ENCODE measurements around the gene ZFR2. TPM values are rescaled to one million over a fixed set of nuclear protein-coding genes. Genes with fewer than 3 reads are reported as not detected.

Gene ZFR2
- total RNA-seq, 4 donors from 2014 or later: 0.13 TPM; not detected in 3

- H3K4me3 ChIP-seq (ENCODE audit: low read depth, poor library complexity, severe bottlenecking): no peak overlapping the region
- TF ChIP-seq CTCF (IDR thresholded peaks at IDR 0.05): no peak
- no peak for TF ChIP-seq POLR2A (IDR thresholded peaks at IDR 0.05)
- WGBS, 2 donors: 82 to 88% methylated on average over 36 to 40 of the region's 50 CpGs
- intact Hi-C loops (cut with DNase I; ENCODE audit: low total_unique reads): no loop called here
- DNase-seq (ENCODE audit: low spot score in 2 of 2): no peak
Measured at GRCh38 chr19:3907626-3908265, 38.9 kb upstream of the ZFR2 start.

GRCh38 chr19:3904233-3904632, 35.4 kb upstream of the ZFR2 start:
- TF ChIP-seq CTCF (IDR thresholded peaks at IDR 0.05) (no peak), POLR2A (IDR thresholded peaks at IDR 0.05) (no peak)
- intact Hi-C loops (cut with DNase I; ENCODE audit: low total_unique reads): no loop called here
- DNase-seq (ENCODE audit: low spot score in 2 of 2): no peak
- WGBS, 2 donors: 86% methylated on average over 8 of the region's 8 CpGs
- no peak overlapping the region for H3K4me3 ChIP-seq (ENCODE audit: low read depth, poor library complexity, severe bottlenecking)

- H3K4me3 ChIP-seq (ENCODE audit: low read depth, poor library complexity, severe bottlenecking): no peak overlapping the region
- 56 to 69% methylated on average over 15 of the region's 15 CpGs for WGBS, 2 donors
- no peak for DNase-seq (ENCODE audit: low spot score in 2 of 2)
- TF ChIP-seq CTCF (IDR thresholded peaks at IDR 0.05): no peak
- TF ChIP-seq POLR2A (IDR thresholded peaks at IDR 0.05): no peak
- intact Hi-C loops (cut with DNase I; ENCODE audit: low total_unique reads): no loop called here
Measured at GRCh38 chr19:3902317-3902973, 33.6 kb upstream of the ZFR2 start.

GRCh38 chr19:3899531-3900294, 30.9 kb upstream of the ZFR2 start:
- no peak for DNase-seq (ENCODE audit: low spot score in 2 of 2)
- intact Hi-C loops (cut with DNase I; ENCODE audit: low total_unique reads): no loop called here
- TF ChIP-seq POLR2A (IDR thresholded peaks at IDR 0.05) (no peak), CTCF (IDR thresholded peaks at IDR 0.05) (no peak)
- H3K4me3 ChIP-seq (ENCODE audit: low read depth, poor library complexity, severe bottlenecking): no peak overlapping the region
- WGBS, 2 donors: 29 to 53% methylated on average over 17 to 18 of the region's 18 CpGs

GRCh38 chr19:3898426-3898825, 29.6 kb upstream of the ZFR2 start:
- no peak for DNase-seq (ENCODE audit: low spot score in 2 of 2)
- no peak overlapping the region for H3K4me3 ChIP-seq (ENCODE audit: low read depth, poor library complexity, severe bottlenecking)
- no peak for TF ChIP-seq POLR2A (IDR thresholded peaks at IDR 0.05)
- TF ChIP-seq CTCF (IDR thresholded peaks at IDR 0.05): no peak
- WGBS, 2 donors: 91 to 96% methylated on average over 3 of the region's 3 CpGs
- intact Hi-C loops (cut with DNase I; ENCODE audit: low total_unique reads): no loop called here

All from lower leg skin (tissue), 4 donors.